ENCODE data around the gene GTF2I. TPM values are rescaled to one million over a fixed set of nuclear protein-coding genes. Genes with fewer than 3 reads are reported as not detected.

Gene GTF2I
- total and polyA plus RNA-seq, 4 donors, result 27.4 to 97.9 (median 65.8) TPM

DNA sequence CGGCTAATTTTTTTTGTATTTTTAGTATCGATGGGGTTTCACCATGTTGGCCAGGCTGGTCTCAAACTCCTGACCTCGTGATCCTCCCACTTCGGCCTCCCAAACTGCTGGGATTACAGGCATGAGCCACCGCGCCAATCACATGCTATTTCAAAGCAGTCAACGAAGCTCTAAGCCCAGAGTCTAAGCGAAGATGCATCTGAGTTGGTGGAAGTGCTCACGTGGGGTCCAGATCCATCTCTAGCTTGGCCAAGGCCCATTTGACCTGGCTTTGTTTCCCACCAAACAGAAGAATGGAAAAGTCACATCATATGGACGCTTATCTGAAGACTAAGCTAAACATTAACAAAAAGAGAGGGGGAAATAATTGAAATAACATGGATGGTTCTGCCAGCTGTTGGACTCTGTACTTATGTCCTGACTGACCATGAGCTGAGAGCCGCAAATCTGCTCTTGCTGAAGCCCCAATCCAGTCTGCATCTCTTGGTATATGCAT is 3.8 kb upstream of the GTF2I start (continued):
- TF ChIP-seq, protein P1, sequence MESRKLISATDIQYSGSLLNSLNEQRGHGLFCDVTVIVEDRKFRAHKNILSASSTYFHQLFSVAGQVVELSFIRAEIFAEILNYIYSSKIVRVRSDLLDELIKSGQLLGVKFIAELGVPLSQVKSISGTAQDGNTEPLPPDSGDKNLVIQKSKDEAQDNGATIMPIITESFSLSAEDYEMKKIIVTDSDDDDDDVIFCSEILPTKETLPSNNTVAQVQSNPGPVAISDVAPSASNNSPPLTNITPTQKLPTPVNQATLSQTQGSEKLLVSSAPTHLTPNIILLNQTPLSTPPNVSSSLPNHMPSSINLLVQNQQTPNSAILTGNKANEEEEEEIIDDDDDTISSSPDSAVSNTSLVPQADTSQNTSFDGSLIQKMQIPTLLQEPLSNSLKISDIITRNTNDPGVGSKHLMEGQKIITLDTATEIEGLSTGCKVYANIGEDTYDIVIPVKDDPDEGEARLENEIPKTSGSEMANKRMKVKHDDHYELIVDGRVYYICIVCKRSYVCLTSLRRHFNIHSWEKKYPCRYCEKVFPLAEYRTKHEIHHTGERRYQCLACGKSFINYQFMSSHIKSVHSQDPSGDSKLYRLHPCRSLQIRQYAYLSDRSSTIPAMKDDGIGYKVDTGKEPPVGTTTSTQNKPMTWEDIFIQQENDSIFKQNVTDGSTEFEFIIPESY (IDR thresholded peaks at IDR 0.05), result peak; percentile 69

DNA sequence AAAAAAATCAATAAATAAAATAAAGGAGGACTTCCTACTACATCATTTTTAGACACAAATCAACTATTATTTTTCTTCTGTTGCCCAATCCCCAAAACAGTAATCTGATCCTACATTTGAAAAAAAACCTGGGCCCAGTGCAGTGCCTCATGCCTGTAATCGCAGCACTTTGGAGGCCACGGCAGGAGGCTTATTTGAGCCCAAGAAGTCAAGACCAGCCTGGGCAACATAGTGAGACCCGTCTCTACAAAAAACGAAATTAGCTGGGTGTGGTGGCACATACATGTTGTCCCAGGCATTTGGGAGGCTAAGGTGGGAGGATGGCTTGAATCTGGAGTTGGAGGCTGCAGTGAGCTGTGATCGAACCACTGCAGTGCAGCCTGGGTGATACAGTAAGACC is 2.7 kb upstream of the GTF2I start:
- WGBS, result 94% methylated on average over 5 of the region's 5 CpGs
- Histone ChIP-seq H3K9ac (ENCODE audit: low read depth in 1 of 2, low read length in 2 of 2) (no peak overlapping the region), H3K27me3 (ENCODE audit: control insufficient read depth in 4 of 4, insufficient read depth in 4 of 4, low read length in 3 of 4) (no peaks in the 10 kb centered on the region), H3K9me3 (ENCODE audit: control insufficient read depth in 4 of 4, low read length in 3 of 4) (no peaks in the 10 kb centered on the region), H3K27ac (ENCODE audit: low read depth in 1 of 2, low read length in 2 of 2) (no peak overlapping the region), H3K4me1 (ENCODE audit: control insufficient read depth in 4 of 4, insufficient read depth in 4 of 4, low read length in 3 of 4) (peaks cover 15 to 40% (median 30%) of the 10 kb centered on the region in 4 donors), H3K4me3 (ENCODE audit: low read depth in 1 of 3, low read length in 3 of 3) (no peak overlapping the region), H3K36me3 (ENCODE audit: control insufficient read depth in 4 of 4, insufficient read depth in 3 of 4, low read depth in 1 of 4, low read length in 3 of 4) (no peaks in the 10 kb centered on the region)
- no peak for TF ChIP-seq ATF3 (IDR thresholded peaks at IDR 0.05)
- TF ChIP-seq NR2F2 (IDR thresholded peaks at IDR 0.05), result no peak
- no peak for TF ChIP-seq FOXA2 (IDR thresholded peaks at IDR 0.05)
- DNase-seq (ENCODE audit: low spot score), result no peak

- Histone ChIP-seq H3K36me3 (ENCODE audit: control insufficient read depth in 4 of 4, insufficient read depth in 3 of 4, low read depth in 1 of 4, low read length in 3 of 4) (no peaks in the 10 kb centered on the region), H3K9me3 (ENCODE audit: control insufficient read depth in 4 of 4, low read length in 3 of 4) (no peaks in the 10 kb centered on the region), H3K9ac (ENCODE audit: low read depth in 1 of 2, low read length in 2 of 2) (no peak overlapping the region), H3K4me1 (ENCODE audit: control insufficient read depth in 4 of 4, insufficient read depth in 4 of 4, low read length in 3 of 4) (peaks cover 15 to 44% (median 34%) of the 10 kb centered on the region in 4 donors), H3K4me3 (ENCODE audit: low read depth in 1 of 3, low read length in 3 of 3) (no peak overlapping the region), H3K27ac (ENCODE audit: low read depth in 1 of 2, low read length in 2 of 2) (no peak overlapping the region), H3K27me3 (ENCODE audit: control insufficient read depth in 4 of 4, insufficient read depth in 4 of 4, low read length in 3 of 4) (no peaks in the 10 kb centered on the region)
- no peak for TF ChIP-seq CTCF (IDR thresholded peaks at IDR 0.05; ENCODE audit: low read depth, low read length, missing input control)
- no peak for TF ChIP-seq HNF4G (IDR thresholded peaks at IDR 0.05)
- no peak for TF ChIP-seq NR2F2 (IDR thresholded peaks at IDR 0.05)
- TF ChIP-seq JUND (IDR thresholded peaks at IDR 0.05), result no peak
- no peak for TF ChIP-seq RAD21 (IDR thresholded peaks at IDR 0.05)
- TF ChIP-seq FOXA1 (IDR thresholded peaks at IDR 0.05), result no peak
- TF ChIP-seq, protein P2, sequence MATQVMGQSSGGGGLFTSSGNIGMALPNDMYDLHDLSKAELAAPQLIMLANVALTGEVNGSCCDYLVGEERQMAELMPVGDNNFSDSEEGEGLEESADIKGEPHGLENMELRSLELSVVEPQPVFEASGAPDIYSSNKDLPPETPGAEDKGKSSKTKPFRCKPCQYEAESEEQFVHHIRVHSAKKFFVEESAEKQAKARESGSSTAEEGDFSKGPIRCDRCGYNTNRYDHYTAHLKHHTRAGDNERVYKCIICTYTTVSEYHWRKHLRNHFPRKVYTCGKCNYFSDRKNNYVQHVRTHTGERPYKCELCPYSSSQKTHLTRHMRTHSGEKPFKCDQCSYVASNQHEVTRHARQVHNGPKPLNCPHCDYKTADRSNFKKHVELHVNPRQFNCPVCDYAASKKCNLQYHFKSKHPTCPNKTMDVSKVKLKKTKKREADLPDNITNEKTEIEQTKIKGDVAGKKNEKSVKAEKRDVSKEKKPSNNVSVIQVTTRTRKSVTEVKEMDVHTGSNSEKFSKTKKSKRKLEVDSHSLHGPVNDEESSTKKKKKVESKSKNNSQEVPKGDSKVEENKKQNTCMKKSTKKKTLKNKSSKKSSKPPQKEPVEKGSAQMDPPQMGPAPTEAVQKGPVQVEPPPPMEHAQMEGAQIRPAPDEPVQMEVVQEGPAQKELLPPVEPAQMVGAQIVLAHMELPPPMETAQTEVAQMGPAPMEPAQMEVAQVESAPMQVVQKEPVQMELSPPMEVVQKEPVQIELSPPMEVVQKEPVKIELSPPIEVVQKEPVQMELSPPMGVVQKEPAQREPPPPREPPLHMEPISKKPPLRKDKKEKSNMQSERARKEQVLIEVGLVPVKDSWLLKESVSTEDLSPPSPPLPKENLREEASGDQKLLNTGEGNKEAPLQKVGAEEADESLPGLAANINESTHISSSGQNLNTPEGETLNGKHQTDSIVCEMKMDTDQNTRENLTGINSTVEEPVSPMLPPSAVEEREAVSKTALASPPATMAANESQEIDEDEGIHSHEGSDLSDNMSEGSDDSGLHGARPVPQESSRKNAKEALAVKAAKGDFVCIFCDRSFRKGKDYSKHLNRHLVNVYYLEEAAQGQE (IDR thresholded peaks at IDR 0.05), result no peak
- no peak for TF ChIP-seq FOXA2 (IDR thresholded peaks at IDR 0.05)
- no peak for TF ChIP-seq YY1 (IDR thresholded peaks at IDR 0.05)
- TF ChIP-seq EGR1 (IDR thresholded peaks at IDR 0.05; ENCODE audit: low read depth in 2 of 2), result no peak
- 84% methylated on average over 8 of the region's 8 CpGs for WGBS
- no peak for DNase-seq (ENCODE audit: low spot score)
Measured at GRCh38 chr7:74655324-74655723, 2.2 kb upstream of the GTF2I start.
